Measurements from ENCODE around the gene NOX5. TPM values are rescaled to one million over a fixed set of nuclear protein-coding genes. Genes with fewer than 3 reads are reported as not detected.

NOX5 gene
- total RNA-seq, 2 donors from 2014 or later: 0.05 to 0.17 TPM

GRCh38 chr15:69013726-69014406 lies 629 bp upstream of the NOX5 start:
- H3K4me3 ChIP-seq: no peak overlapping the region
- TF ChIP-seq CTCF (IDR thresholded peaks at IDR 0.05): no peak
- H3K4me1 ChIP-seq: no peaks in the 10 kb centered on the region
- H3K9ac ChIP-seq (ENCODE audit: low read depth in 2 of 2, low read length in 2 of 2): no peak overlapping the region
- no peak overlapping the region for H3K27ac ChIP-seq
- intact Hi-C loops (cut with DNase I): no loop called here
- no peaks in the 10 kb centered on the region for H3K9me3 ChIP-seq
- H3K27me3 ChIP-seq: no peaks in the 10 kb centered on the region
- DNase-seq: no peak
- no peaks in the 10 kb centered on the region for H3K36me3 ChIP-seq

GRCh38 chr15:69015591-69015990 lies 1.1 kb downstream of the NOX5 start:
- H3K36me3 ChIP-seq: no peaks in the 10 kb centered on the region
- no peak for DNase-seq

GRCh38 chr15:69016021-69016595 lies 1.6 kb downstream of the NOX5 start:
- Histone ChIP-seq H3K4me3 (no peak overlapping the region), H3K9ac (ENCODE audit: low read depth in 2 of 2, low read length in 2 of 2) (no peak overlapping the region), H3K9me3 (no peaks in the 10 kb centered on the region), H3K36me3 (no peaks in the 10 kb centered on the region), H3K4me1 (no peaks in the 10 kb centered on the region), H3K27ac (no peak overlapping the region), H3K27me3 (no peaks in the 10 kb centered on the region)
- DNase-seq: no peak
- TF ChIP-seq CTCF (IDR thresholded peaks at IDR 0.05): no peak
- intact Hi-C loops (cut with DNase I): no loop called here

More at GRCh38 chr15:69015591-69015990, 1.1 kb downstream of the NOX5 start:
- intact Hi-C loops (cut with DNase I): no loop called here
- no peak overlapping the region for H3K4me3 ChIP-seq
- no peak overlapping the region for H3K9ac ChIP-seq (ENCODE audit: low read depth in 2 of 2, low read length in 2 of 2)
- no peak for TF ChIP-seq CTCF (IDR thresholded peaks at IDR 0.05)
- no peak overlapping the region for H3K27ac ChIP-seq
- no peaks in the 10 kb centered on the region for H3K27me3 ChIP-seq
- H3K4me1 ChIP-seq: no peaks in the 10 kb centered on the region
- no peaks in the 10 kb centered on the region for H3K9me3 ChIP-seq

- Histone ChIP-seq H3K9me3 (no peaks in the 10 kb centered on the region), H3K9ac (ENCODE audit: low read depth in 2 of 2, low read length in 2 of 2) (no peak overlapping the region), H3K27me3 (no peaks in the 10 kb centered on the region), H3K27ac (no peak overlapping the region), H3K4me1 (no peaks in the 10 kb centered on the region), H3K36me3 (no peaks in the 10 kb centered on the region), H3K4me3 (no peak overlapping the region)
- DNase-seq: no peak
- intact Hi-C loops (cut with DNase I): no loop called here
- TF ChIP-seq CTCF (IDR thresholded peaks at IDR 0.05): no peak
Observed at GRCh38 chr15:69017978-69018377, 3.5 kb downstream of the NOX5 start.

- Histone ChIP-seq H3K4me1 (no peaks in the 10 kb centered on the region), H3K36me3 (no peaks in the 10 kb centered on the region), H3K9ac (ENCODE audit: low read depth in 2 of 2, low read length in 2 of 2) (no peak overlapping the region), H3K4me3 (no peak overlapping the region), H3K27me3 (no peaks in the 10 kb centered on the region), H3K9me3 (no peaks in the 10 kb centered on the region), H3K27ac (no peak overlapping the region)
- intact Hi-C loops (cut with DNase I): no loop called here
- no peak for TF ChIP-seq CTCF (IDR thresholded peaks at IDR 0.05)
- no peak for DNase-seq
Observed at GRCh38 chr15:69018951-69019350, 4.5 kb downstream of the NOX5 start.

All from colonic mucosa (tissue), 4 donors.